SU-DHL-6 (cell line): ENCODE results near the gene ATRX.

Experiments used
- EZH2phosphoT487 ChIP-seq: fragments of 200-600 bp; sonication (generic), shearing (Covaris generic); conservative IDR thresholded peaks from 2 replicates; pipeline ENCODE4 v1.6.1; 2018; ENCODE audit warnings: mild to moderate bottlenecking, antibody characterized with exemption, low read length, moderate library complexity, mixed read lengths
- TF ChIP-seq, protein P1 (sequence below): fragments of 200-600 bp; sonication (generic); IDR thresholded peaks from one replicate; pipeline ENCODE4 v1.5.1; 2017; ENCODE audit warnings: antibody characterized with exemption, mild to moderate bottlenecking, low read length, moderate library complexity; ENCODE audit not compliant: insufficient read depth, poor library complexity, severe bottlenecking

DNA sequence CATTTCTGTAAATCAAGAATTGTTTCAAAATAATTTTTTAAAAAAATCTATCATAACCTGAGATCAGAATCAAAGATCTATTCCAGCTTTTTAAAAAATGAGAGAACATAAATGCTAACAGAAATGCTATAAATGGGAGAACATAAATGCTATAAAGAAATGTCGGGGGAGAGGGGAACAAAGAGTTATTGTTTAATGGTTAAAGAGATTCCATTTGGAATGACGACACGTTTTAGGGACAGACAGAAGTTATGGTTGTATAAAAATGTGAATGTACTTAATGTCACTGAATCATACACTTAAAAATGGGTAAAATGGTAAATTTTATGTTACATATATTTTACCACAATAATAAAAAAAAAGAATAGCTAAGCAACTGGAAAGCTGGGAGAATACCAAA is 127.1 kb downstream of the ATRX start:
- TF ChIP-seq, protein P1, sequence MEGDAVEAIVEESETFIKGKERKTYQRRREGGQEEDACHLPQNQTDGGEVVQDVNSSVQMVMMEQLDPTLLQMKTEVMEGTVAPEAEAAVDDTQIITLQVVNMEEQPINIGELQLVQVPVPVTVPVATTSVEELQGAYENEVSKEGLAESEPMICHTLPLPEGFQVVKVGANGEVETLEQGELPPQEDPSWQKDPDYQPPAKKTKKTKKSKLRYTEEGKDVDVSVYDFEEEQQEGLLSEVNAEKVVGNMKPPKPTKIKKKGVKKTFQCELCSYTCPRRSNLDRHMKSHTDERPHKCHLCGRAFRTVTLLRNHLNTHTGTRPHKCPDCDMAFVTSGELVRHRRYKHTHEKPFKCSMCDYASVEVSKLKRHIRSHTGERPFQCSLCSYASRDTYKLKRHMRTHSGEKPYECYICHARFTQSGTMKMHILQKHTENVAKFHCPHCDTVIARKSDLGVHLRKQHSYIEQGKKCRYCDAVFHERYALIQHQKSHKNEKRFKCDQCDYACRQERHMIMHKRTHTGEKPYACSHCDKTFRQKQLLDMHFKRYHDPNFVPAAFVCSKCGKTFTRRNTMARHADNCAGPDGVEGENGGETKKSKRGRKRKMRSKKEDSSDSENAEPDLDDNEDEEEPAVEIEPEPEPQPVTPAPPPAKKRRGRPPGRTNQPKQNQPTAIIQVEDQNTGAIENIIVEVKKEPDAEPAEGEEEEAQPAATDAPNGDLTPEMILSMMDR: no peak
- TF ChIP-seq EZH2phosphoT487: no peak
